Vagina (tissue), 2 donors: ENCODE data around the gene ABCA2.

Experiments
- POLR2A ChIP-seq, 2 donors: fragments of 450-650 bp; IDR thresholded peaks; one replicate each; pipeline ENCODE4 v1.6.1; 2017; ENCODE audit warnings: antibody characterized with exemption in 2 of 2, mild to moderate bottlenecking in 2 of 2, moderate library complexity in 2 of 2
- TF ChIP-seq, protein P1 (sequence below), 3 experiments: fragments of 450-650 bp in 2 of 3; fragments of 200-600 bp in 1 of 3; sonication (generic) in 1 of 3; IDR thresholded peaks; one replicate each; pipeline ENCODE4 v1.5.1; 2017 to 2019; ENCODE audit warnings: antibody characterized with exemption in 3 of 3, mild to moderate bottlenecking in 2 of 3, moderate library complexity in 2 of 3

DNA sequence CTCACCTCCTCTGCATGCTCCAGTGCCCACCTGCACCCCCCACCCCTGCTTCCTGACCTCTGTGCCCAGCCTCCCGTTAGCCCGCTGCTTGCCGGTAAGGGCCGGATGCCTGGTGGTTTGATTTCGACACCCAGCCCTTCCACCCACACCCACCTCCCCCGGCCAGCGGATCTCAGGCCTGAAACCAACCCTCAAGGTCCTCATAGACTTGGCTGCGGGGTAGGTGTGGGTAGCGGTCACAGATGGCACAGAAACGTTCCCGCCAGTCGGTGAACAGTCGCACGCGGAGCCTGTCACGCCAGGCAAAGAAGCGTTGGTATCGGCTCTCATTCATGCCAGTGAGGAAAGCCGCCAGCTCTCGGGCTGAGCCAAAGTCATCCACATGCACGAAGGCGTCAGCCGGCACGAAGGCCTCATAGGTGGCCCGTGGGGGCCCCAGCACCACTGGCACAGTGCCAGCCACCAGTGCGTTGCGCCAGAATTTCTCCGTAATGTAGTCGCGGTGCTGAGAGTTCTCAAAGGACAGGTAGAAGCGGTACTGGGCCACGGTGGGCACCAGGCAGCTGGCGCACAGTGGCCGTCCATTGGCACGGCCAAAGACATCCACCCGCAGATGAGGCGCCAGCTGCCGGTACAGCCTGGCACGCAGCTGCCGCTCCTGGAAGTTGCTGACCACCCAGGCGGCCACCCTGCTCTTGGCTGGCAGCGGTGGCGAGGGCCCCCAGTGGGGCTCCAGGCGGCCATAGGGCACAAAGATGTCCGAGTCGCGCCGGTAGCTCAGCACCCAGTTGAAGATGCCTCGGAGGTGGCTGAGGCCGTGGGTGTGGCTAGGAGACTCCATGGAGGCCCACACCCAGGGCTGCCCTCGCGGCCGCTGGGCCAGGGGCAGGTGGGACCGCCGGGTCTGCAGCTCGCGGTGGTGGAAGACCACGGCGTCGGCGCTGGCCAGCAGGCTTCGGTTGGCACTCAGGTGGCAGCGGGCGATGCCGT, 2.8 kb upstream of the ABCA2 start:
- TF ChIP-seq, protein P1, sequence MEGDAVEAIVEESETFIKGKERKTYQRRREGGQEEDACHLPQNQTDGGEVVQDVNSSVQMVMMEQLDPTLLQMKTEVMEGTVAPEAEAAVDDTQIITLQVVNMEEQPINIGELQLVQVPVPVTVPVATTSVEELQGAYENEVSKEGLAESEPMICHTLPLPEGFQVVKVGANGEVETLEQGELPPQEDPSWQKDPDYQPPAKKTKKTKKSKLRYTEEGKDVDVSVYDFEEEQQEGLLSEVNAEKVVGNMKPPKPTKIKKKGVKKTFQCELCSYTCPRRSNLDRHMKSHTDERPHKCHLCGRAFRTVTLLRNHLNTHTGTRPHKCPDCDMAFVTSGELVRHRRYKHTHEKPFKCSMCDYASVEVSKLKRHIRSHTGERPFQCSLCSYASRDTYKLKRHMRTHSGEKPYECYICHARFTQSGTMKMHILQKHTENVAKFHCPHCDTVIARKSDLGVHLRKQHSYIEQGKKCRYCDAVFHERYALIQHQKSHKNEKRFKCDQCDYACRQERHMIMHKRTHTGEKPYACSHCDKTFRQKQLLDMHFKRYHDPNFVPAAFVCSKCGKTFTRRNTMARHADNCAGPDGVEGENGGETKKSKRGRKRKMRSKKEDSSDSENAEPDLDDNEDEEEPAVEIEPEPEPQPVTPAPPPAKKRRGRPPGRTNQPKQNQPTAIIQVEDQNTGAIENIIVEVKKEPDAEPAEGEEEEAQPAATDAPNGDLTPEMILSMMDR (IDR thresholded peaks at IDR 0.05) = no peak
- TF ChIP-seq POLR2A (IDR thresholded peaks at IDR 0.05) = no peak
